HG03442 (cell line): ENCODE results near the gene ZBTB7C.

Experiments used
- ATAC-seq: cut with Tn5 transposase; IDR thresholded peaks from one replicate; pipeline ENCODE4 v1.9.1; 2021; ENCODE audit warnings: mild to moderate bottlenecking, moderate library complexity; ENCODE audit not compliant: unreplicated experiment

ZBTB7C gene

DNA sequence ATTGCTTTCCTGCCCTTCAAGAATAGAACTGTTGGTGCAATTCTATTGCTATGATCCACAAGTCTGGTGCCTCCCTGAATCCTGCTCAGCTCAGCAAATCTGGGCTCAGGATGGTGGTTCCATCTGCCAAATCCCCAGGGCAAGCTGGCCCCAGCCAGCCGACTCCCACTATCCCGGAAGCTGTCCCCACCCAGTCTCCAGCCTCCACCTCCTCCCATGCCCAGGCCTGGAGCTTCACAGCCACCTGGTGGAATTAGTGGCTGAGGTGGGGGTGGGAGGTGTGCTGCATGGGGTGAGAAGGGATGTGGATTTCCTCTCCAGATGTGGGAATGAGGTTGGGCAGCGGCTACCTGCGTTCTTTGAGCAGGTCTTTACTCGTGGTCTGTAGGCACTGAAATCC lies 359.4 kb downstream of the ZBTB7C start:
- ATAC-seq, result no peak

DNA sequence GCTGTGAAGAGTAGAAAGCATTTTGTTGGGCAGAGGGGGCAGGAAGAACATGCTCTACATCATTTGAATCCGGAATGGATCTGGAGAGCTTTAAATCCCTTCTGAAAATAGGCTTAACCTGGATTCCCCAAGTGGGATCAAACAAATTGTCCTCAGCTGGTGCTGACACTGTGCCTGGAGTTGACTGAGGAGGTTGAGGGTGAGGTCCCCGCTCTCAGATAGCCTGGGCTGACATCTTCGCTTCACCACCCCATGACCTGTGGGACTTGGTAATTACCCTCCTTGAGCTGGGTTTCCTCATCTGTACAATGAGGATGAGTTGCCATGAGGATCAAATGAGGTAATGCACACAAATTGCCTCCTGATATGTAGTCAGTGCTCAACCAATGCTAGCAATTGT lies 360.9 kb downstream of the ZBTB7C start:
- no peak for ATAC-seq

DNA sequence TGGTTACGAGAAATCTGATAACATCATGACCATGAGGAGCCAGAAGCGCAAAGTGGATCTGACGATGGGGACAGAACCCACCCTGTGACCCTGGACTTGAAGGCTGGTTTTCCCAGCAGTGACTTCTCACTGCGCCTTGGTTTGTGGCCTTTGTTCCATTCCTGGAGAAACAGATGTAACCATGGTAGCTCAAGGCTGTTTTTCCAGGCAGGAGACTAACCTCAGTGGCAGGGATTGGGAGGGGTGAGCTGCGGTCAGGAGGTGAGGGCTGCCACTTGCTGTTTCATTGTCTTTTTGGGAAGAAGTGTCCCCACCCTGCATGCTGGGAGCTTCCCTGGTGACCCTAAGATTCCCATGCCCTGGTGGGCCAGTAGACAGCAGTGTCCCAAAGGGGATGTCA lies 362.3 kb downstream of the ZBTB7C start:
- ATAC-seq, result no peak

DNA sequence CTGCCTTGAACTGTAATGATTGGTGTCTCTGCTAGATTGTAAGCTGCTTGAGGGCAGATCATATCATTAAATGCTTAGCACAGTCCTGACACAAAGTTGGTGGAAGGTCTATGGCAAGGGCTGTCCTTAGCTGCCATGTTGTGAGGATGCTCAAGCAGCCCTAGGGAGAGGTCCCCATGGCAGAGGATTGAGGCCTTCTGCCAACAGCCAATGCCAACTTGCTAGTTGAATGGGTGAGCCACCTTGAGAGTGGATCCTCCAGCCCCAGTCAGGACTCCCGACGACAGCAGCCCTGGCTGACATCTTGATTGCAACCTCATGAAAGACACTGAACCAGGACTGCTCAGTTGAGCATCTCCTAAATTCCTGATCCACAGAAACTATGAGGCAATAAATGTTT lies 363.4 kb downstream of the ZBTB7C start:
- ATAC-seq, result no peak

- ATAC-seq, result no peak
Measured at GRCh38 chr18:48044944-48045343, 364.2 kb downstream of the ZBTB7C start.

DNA sequence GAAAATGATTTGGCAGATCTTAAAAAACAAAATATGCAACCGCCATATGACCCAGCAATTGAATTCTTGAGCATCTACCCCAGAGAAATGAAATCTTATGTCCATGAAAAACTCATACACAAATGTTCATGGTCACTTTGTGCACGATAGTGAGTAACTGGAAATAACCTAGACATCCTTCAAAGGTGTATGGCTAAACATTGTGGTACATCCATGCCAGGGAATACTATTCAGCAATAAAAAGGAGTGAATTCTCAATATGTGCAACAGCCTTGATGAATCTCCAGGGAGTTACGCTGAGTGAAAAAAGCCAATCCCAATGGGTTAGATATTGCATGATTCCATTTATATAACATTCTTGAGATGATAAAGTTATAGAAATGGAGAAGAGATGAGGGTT lies 366.0 kb downstream of the ZBTB7C start:
- no peak for ATAC-seq

DNA sequence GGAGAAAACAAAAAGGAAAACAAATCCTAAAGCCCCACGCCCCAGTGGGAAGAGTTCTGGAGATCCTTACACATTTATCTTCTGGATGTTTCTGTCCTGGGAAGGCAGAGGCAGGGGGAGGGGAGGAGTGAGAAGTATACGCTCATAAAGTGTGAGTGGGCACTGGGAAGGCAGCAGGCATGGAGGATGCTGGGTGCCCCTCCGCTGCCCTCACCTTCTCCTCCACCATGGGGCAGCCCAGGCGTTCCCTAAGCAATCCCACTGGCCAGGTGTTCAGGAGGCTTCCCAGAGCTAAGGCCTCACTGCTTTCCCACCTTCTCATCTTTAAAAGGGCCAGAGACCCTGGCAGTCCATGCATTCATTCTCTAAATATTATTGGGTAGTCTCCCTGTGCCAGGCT lies 366.8 kb downstream of the ZBTB7C start:
- ATAC-seq, result no peak

GRCh38 chr18:48040457-48041110 lies 368.6 kb downstream of the ZBTB7C start:
- no peak for ATAC-seq

DNA sequence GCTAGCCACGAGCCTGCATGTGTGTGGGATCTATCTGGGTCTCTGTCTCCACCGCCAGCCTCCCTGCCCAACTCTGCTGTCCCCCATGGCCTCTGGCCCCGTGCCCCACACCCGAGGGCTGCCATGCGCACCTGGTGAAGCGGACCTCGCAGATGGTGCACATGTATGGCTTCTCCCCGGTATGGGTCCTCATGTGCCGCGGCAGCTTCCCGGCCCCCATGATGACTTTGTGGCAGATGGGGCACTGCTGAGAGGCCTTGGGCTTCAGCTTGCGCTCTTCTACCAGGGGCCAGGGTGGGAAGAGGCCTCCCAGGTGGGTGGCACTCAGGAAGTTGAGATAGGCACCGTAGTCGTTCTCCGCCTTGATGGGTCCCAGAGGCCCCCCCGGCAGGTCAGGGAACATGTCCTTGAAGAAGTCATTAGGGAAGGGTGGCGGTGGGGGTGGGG lies 369.4 kb downstream of the ZBTB7C start:
- ATAC-seq, result no peak

GRCh38 chr18:48038636-48039035 lies 370.5 kb downstream of the ZBTB7C start:
- ATAC-seq, result no peak

DNA sequence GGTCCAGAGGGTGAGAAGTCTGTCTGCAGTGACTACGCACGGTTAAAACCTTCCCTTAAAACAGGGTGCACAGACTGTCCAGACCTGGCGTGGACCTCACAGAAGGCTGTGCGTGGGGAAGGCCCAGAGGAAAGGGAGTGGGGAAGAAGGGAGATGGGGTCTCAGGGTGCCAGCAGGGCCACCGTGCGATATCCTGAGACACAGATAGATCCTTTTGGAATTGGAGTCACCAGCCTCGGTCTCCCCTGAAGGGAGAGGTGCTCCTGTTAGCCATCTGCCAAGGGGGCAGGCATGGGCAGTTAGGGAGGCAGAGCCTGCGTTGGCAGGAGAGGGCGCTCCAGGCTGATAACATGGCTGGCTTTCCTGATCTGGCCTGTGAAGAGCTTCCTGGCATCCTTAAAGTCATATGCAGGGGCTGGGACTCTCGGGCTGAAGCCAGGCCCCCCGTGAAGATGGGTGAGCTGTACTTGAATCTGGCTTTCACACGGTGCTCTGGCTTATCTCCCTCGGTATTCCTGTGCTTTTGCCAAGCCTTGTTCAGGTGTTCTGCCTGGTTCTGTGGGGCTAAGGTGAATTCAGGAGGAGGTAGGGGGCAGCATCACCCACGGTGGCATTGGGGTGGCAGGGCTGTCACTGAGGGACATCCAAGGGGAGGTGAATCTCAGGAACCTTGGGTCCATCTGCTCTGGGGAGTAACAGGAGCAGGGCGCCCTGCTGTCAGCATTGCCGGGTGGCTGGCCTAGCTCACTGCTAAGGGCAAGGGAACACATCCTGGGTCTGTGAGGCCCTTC lies 371.5 kb downstream of the ZBTB7C start:
- ATAC-seq, result no peak

DNA sequence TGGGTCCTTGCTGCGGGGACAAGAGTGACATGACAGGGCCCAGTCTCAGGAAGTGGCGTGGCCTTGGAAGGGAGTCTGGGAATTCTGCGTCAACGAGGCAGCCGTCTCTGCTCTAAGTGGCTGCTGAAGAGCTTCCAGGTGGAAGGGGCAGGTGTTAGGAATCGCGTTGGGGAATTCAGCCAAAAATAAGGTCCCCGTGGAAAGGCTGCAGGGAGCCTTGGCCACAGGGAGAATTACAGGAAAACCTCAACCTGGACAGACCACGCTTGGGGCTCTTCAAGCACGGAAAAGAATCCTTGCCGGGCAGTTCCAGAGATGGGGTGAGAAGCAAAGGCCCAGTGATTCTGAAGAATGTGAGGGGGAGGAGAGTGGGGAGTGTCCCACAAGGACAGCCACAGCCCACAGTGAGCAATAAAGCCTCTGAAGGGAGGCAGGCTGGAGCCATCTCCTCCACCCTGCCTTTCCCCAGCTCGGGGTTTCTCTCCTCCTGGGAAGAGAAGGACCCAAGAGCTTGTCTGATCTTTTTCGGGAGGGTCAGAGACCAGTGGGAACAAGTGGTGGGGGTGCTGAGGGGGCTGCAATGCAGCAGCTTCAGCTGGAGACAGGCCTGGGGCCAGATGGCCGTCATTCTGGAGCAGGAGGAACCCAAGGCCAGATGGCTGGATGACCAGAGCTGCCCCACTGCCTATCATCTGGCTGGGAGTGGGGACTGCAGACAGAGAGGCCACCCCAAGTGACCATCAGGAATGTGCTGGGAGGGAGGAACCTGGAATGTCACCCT lies 372.4 kb downstream of the ZBTB7C start:
- ATAC-seq, result no peak

GRCh38 chr18:48036226-48036625 lies 373.0 kb downstream of the ZBTB7C start:
- ATAC-seq, result no peak

- no peak for ATAC-seq
Measured at GRCh38 chr18:48035556-48035860, 373.7 kb downstream of the ZBTB7C start.

GRCh38 chr18:48034651-48035555 lies 374.3 kb downstream of the ZBTB7C start:
- no peak for ATAC-seq

DNA sequence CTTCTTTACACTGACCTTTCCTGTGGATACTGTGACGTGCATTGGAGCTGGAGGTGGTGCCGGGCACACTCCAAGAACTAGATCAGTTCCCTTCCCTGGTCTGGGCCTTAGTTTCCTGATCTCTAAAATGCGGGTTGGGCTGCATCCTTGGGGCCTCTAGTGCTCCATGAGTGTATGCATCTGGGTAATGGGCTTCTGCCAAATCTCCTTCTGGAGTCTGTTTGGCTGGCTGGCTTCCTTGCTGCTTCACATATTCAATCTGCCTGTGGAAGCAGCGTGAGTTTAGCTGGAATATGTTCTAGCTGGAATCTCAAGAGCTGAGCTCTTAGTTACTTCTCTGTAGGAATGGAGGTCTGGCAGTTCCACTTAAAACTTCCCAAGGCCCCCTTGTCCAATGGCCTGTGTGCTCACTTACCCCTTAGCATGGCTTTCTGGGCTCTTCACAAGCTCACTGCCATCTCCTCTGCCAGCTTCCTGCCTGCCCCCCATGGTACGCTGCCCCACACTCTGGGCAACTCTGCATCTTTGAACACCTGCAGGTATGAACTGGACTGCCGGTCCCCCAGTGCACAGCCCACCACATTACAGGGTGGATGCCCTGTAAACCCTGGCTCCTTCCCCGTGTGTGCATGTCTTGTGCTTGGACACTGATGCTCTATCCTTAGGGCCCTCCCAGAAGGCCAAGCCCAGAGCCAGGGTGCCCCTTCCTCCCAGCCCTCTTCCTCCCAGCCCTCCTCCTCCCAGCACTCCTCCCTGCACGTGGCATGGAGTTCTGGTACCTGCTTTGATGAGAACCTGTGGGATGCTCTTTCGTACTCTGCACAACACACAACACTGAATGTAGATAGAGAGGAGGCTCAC lies 375.2 kb downstream of the ZBTB7C start:
- no peak for ATAC-seq

- ATAC-seq, result no peak
Measured at GRCh38 chr18:48032876-48033789, 376.1 kb downstream of the ZBTB7C start.

DNA sequence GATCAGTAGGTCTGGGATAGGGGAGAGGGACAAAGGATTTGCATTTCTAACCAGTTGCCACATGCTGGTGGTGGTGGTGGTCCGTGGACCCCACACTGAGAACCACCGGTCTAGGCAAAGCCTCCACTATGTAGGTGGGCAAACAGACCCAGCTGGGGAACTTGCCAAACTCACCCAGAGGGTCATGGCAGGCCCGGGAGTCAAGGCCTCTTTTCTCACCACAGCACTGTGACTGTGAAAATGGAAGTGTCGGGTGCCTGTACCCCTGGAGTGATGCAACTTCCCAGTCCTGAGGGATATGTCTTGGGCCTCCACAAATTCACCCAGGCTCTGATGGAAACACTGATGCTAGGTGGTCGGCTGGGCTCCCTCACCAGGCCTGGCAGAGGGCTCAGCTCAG lies 377.5 kb downstream of the ZBTB7C start:
- no peak for ATAC-seq
